ENCODE results near the gene HSPB1. TPM values are rescaled to one million over a fixed set of nuclear protein-coding genes. Genes with fewer than 3 reads are reported as not detected.

Gene HSPB1
- total RNA-seq, 1 experiment from 2014 or later, result 422 TPM

DNA sequence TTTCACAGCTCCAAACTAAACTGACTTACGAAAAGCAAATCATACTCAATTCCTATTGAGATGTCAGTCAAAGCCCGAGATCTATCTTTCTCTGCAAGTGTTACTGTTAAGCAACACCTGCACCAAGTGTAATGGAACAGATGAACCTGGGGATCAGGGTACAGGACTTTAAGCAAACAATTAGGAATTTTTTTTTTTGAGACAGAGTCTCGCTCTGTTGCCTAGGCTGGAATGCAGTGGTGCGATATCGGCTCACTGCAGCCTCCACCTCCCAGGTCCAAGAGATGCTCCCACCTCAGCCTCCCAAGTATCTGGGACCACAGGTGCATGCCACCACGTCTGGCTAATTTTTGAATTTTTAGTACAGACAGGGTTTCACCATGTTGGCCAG is 41.5 kb downstream of the HSPB1 start:
- TF ChIP-seq POLR2AphosphoS5 (IDR thresholded peaks at IDR 0.05; ENCODE audit: low read depth, low read length) (no peak), CTCF (IDR thresholded peaks at IDR 0.05) (no peak), SIN3A (IDR thresholded peaks at IDR 0.05; ENCODE audit: borderline replicate concordance, insufficient read depth, low read depth, low read length) (no peak), TCF7L2 (IDR thresholded peaks at IDR 0.05; ENCODE audit: low read depth, low read length) (no peak)
- TF ChIP-seq, protein P1, sequence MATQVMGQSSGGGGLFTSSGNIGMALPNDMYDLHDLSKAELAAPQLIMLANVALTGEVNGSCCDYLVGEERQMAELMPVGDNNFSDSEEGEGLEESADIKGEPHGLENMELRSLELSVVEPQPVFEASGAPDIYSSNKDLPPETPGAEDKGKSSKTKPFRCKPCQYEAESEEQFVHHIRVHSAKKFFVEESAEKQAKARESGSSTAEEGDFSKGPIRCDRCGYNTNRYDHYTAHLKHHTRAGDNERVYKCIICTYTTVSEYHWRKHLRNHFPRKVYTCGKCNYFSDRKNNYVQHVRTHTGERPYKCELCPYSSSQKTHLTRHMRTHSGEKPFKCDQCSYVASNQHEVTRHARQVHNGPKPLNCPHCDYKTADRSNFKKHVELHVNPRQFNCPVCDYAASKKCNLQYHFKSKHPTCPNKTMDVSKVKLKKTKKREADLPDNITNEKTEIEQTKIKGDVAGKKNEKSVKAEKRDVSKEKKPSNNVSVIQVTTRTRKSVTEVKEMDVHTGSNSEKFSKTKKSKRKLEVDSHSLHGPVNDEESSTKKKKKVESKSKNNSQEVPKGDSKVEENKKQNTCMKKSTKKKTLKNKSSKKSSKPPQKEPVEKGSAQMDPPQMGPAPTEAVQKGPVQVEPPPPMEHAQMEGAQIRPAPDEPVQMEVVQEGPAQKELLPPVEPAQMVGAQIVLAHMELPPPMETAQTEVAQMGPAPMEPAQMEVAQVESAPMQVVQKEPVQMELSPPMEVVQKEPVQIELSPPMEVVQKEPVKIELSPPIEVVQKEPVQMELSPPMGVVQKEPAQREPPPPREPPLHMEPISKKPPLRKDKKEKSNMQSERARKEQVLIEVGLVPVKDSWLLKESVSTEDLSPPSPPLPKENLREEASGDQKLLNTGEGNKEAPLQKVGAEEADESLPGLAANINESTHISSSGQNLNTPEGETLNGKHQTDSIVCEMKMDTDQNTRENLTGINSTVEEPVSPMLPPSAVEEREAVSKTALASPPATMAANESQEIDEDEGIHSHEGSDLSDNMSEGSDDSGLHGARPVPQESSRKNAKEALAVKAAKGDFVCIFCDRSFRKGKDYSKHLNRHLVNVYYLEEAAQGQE (IDR thresholded peaks at IDR 0.05; ENCODE audit: insufficient read depth in 1 of 2, low read depth in 2 of 2, low read length in 1 of 2), result no peak
- ChIA-PET POLR2A (no interaction called here), CTCF (no interaction called here)
- ATAC-seq, result no peak
- peaks cover 9% of the 10 kb centered on the region; the same call in 1 of the 2 replicates for H3K4me1 ChIP-seq (ENCODE audit: control insufficient read depth, insufficient read depth, low read length)
- no peaks in the 10 kb centered on the region for H3K27me3 ChIP-seq (ENCODE audit: control insufficient read depth, insufficient read depth, low read length)
- in situ Hi-C loops (cut with HindIII; ENCODE audit: low pct_unique_long_range_greater_than_20kb, low sequenced_read_pairs) (no loop called here), intact Hi-C loops (cut with micrococcal nuclease; ENCODE audit: unreplicated experiment) (no loop called here)
- H3K27ac ChIP-seq (ENCODE audit: low read length), result no peak overlapping the region
- BruUV-seq (replicated peaks), result no TSS peak
- DNase-seq (ENCODE audit: low read depth, low spot score), result no peak
- H3K36me3 ChIP-seq (ENCODE audit: control insufficient read depth, insufficient read depth, low read length), result peaks cover 16% of the 10 kb centered on the region
- H3K4me3 ChIP-seq (ENCODE audit: low read depth in 2 of 2, low read length in 2 of 2), result no peak overlapping the region
- H3K9me3 ChIP-seq (ENCODE audit: control insufficient read depth, insufficient read depth, low read depth, low read length), result no peaks in the 10 kb centered on the region

GRCh38 chr7:76346097-76346496 is 43.6 kb downstream of the HSPB1 start:
- intact Hi-C loops (cut with micrococcal nuclease; ENCODE audit: unreplicated experiment), result no loop called here
- BruUV-seq (replicated peaks), result TSS peak; percentile 28
- H3K4me1 ChIP-seq (ENCODE audit: control insufficient read depth, insufficient read depth, low read length), result peaks cover 6% of the 10 kb centered on the region; the same call in 1 of the 2 replicates
- no peak for TF ChIP-seq TCF7L2 (IDR thresholded peaks at IDR 0.05; ENCODE audit: low read depth, low read length)
- TF ChIP-seq CTCF (IDR thresholded peaks at IDR 0.05), result no peak
- TF ChIP-seq, protein P1 (IDR thresholded peaks at IDR 0.05; ENCODE audit: insufficient read depth in 1 of 2, low read depth in 2 of 2, low read length in 1 of 2), result no peak
- no peak for TF ChIP-seq SIN3A (IDR thresholded peaks at IDR 0.05; ENCODE audit: borderline replicate concordance, insufficient read depth, low read depth, low read length)
- TF ChIP-seq POLR2AphosphoS5 (IDR thresholded peaks at IDR 0.05; ENCODE audit: low read depth, low read length), result no peak
- CTCF ChIA-PET, result no interaction called here
- no peaks in the 10 kb centered on the region for H3K27me3 ChIP-seq (ENCODE audit: control insufficient read depth, insufficient read depth, low read length)
- POLR2A ChIA-PET, result no interaction called here
- ATAC-seq, result no peak
- no peak overlapping the region for H3K4me3 ChIP-seq (ENCODE audit: low read depth in 2 of 2, low read length in 2 of 2)
- DNase-seq (ENCODE audit: low read depth, low spot score), result no peak
- in situ Hi-C loops (cut with HindIII; ENCODE audit: low pct_unique_long_range_greater_than_20kb, low sequenced_read_pairs), result no loop called here
- peaks cover 16% of the 10 kb centered on the region for H3K36me3 ChIP-seq (ENCODE audit: control insufficient read depth, insufficient read depth, low read length)
- no peaks in the 10 kb centered on the region for H3K9me3 ChIP-seq (ENCODE audit: control insufficient read depth, insufficient read depth, low read depth, low read length)
- H3K27ac ChIP-seq (ENCODE audit: low read length), result no peak overlapping the region

Data from Panc1 (cell line).